GM12873 (cell line): ENCODE measurements around the gene ISG20.
A peak's percentile ranks its signal among the peaks of the same experiment; 100 is the strongest.

Experiments used
- TF ChIP-seq, protein P1 (sequence below): IDR thresholded peaks from 2 replicates; pipeline ENCODE4 v1.5.1; 2012; ENCODE audit warnings: low read depth, mild to moderate bottlenecking, moderate library complexity, low read length, control low read depth; ENCODE audit not compliant: insufficient read depth; ENCODE audit errors: missing control alignments

The ISG20 gene

DNA sequence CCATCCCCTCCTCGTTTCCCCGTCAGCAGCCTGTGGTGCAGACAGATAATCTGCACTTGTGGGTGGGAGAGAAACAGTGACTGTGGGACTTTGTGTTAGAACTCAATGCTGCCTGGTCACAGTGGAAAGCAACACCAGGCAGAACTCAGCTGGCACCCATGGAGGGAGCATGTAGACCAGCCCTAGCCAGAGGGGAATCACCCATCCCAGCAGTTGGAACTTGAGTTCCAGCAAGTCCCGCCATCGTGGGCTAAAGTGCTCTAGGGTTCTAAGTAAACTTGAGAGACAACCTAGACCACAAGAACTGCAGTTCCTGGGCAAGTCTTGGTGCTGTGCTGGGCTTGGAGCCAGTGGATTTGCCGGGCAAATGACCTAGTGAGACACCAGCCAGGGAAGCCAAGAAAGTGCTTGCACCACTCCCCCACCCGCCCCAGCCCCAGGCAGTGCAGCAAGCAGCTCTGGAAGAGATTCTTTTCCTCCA lies 24.4 kb downstream of the ISG20 start:
- TF ChIP-seq, protein P1, sequence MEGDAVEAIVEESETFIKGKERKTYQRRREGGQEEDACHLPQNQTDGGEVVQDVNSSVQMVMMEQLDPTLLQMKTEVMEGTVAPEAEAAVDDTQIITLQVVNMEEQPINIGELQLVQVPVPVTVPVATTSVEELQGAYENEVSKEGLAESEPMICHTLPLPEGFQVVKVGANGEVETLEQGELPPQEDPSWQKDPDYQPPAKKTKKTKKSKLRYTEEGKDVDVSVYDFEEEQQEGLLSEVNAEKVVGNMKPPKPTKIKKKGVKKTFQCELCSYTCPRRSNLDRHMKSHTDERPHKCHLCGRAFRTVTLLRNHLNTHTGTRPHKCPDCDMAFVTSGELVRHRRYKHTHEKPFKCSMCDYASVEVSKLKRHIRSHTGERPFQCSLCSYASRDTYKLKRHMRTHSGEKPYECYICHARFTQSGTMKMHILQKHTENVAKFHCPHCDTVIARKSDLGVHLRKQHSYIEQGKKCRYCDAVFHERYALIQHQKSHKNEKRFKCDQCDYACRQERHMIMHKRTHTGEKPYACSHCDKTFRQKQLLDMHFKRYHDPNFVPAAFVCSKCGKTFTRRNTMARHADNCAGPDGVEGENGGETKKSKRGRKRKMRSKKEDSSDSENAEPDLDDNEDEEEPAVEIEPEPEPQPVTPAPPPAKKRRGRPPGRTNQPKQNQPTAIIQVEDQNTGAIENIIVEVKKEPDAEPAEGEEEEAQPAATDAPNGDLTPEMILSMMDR, result no peak

DNA sequence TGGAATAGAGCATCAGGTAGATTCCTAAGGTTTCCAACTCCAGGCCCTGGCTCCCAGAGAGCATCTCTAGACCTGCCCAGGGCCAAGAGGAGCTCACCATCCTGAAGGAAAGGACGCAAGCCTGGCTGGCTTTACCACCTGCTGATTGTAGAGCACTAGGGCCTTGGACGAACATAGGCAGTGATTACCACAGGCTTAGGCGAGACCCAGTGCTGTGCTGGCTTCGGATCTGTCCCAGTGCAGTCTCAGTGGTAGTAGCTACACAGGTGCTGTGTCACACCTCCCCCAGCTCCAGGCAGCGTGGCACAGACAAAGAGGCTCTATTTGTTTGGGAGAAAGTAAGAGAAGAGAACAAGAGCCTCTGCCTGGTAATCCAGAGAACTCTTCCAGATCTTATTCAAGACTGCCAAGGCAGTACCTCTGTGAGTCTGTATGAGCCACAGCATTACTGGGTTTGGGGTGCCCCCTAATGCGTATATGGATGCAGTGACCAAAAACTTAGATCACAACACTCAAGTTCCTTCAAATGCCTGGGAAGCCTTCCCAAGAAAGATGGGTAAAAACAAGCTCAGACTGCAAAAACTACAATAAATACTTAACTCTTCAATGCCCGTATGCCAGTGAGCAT lies 25.4 kb downstream of the ISG20 start:
- TF ChIP-seq, protein P1, result peak; percentile 66

DNA sequence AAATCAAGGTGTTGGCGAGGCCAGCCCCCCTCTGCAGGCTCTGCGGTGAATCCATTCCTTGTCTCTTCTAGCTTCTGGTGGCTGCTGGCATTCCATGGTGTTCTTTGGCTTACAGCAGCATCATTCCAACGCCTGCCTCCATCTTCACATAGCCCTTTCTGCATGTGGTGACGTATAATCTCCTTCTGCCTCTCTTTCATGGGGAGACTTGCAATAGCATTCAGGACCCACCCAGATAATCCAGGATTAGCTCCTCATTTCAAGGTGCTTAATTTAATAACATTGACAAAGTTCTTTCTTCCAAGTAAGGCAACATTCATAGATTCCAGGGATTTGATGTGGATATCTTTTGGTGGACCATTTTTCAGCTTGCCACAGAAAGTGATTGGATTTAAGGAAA lies 35.8 kb downstream of the ISG20 start:
- TF ChIP-seq, protein P1, result no peak

DNA sequence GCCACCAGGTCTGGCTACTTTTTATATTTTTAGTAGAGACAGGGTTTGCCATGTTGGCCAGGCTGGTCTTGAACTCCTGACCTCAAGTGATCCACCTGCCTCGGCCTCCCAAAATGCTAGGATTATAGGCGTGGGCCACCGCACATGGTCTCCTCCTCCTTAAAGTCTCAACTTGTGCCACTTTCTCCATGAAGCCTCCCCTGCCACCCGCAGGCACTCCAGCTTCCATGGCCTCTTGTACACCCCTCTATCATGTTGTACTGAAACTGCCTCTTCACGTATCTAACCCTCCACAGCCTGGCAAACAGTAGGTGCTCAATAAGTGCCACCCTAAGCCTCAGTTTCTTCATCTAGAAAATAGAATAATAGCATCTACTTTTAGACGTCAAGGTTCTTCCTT lies 39.9 kb downstream of the ISG20 start:
- TF ChIP-seq, protein P1, result no peak

DNA sequence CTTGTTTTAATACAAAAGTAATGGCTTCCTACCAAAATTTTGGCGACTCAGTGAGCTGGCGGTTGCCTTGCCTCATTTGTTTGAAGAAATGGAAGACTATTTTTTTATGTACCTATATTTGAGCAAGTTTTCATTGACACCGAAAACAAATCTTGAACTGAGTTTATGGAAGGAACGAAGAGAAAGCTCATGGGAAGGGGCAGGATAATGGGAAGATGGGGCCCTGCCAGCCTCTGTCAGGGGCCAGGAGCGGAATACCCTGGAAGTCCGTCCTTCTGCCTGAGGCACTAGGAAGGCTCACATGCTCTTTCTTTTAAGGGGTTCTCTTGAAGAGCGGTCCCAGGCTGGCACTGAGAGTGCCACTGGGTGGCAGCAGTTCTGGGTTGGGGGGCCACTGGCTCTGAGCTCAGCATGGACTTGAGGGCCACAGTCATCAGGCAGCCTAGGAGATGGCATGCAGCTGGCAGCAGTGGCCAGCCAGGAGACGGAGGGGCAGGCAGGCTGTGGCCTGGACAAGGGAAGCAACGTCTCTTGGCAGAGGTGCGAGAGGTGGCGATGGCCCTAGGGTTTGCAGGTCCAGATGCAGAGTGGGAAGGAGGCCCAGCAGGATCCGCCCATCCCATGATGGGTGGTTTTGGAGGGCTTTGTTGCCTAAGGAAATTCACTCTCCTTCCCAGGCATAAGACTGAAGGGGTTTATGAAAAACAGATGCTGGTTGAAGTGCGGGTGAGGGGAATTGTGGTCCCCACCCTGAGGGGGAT lies 41.6 kb downstream of the ISG20 start:
- TF ChIP-seq, protein P1, result no peak

DNA sequence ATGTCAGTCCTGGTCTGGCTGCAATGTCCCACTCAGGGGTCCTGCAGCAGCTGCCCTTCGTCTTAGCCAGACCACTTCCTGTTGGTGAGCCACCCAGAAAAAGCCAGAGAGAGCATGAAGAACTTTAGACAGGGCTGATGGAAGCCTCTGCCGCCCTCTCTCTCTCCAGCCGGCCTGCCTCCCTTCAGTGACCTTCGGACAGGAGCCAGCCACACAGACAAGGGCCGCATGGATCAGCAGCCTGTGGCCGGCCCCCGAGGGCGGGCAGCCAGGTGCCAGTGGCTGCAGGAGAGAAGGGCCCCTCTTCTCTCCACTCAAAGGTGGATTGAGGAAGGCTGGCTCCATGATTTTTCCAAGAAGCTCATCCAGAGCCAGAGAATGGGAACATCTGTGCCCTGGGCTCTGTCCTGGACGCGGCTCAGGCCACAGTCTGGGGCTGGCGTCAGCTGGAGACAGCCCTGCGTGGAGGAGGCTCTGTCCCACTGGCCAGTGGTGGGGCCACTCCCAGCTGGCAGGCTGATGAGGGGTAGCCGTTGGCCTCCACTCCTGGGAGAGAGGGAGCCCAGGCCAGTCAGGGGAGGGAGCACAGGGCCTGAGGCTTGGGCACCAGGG lies 42.9 kb downstream of the ISG20 start:
- TF ChIP-seq, protein P1, result no peak

DNA sequence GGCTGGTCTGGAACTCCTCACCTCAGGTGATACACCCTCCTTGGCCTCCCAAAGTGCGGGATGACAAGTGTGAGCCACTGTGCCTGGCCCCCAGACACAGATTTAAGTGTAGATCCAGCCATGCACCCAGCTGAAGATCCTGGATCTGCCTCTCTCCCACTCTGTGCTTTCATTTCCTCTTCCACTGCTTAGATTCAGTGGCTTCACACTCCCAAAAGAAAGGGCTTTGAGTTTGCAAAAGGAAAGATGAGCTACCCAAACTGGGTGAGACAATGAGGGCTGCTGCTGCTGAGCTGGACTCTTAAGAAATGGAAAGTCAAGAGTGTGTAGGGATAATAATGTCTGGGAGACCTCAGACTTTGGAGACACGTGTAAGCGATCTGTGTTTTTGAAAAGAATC lies 45.5 kb downstream of the ISG20 start:
- TF ChIP-seq, protein P1, result no peak
